ENCODE measurements around the gene MROH2A.

The MROH2A gene

GRCh38 chr2:233803994-233804393, 25.9 kb downstream of the MROH2A start:
- TF ChIP-seq GATA2 (IDR thresholded peaks at IDR 0.05; ENCODE audit: low read depth, low read length) = no peak
- no peak for TF ChIP-seq GATA3 (IDR thresholded peaks at IDR 0.05; ENCODE audit: low read depth, low read length)

GRCh38 chr2:233807215-233807865, 29.2 kb downstream of the MROH2A start:
- TF ChIP-seq GATA3 (IDR thresholded peaks at IDR 0.05; ENCODE audit: low read depth, low read length) = no peak
- TF ChIP-seq GATA2 (IDR thresholded peaks at IDR 0.05; ENCODE audit: low read depth, low read length) = no peak

- TF ChIP-seq GATA2 (IDR thresholded peaks at IDR 0.05; ENCODE audit: low read depth, low read length) (no peak), GATA3 (IDR thresholded peaks at IDR 0.05; ENCODE audit: low read depth, low read length) (no peak)
Observed at GRCh38 chr2:233807966-233808935, 30.1 kb downstream of the MROH2A start.

GRCh38 chr2:233810385-233810784, 32.3 kb downstream of the MROH2A start:
- TF ChIP-seq GATA2 (IDR thresholded peaks at IDR 0.05; ENCODE audit: low read depth, low read length) (no peak), GATA3 (IDR thresholded peaks at IDR 0.05; ENCODE audit: low read depth, low read length) (no peak)

- no peak for TF ChIP-seq GATA3 (IDR thresholded peaks at IDR 0.05; ENCODE audit: low read depth, low read length)
Observed at GRCh38 chr2:233811087-233811486, 33.0 kb downstream of the MROH2A start.

- no peak for TF ChIP-seq GATA3 (IDR thresholded peaks at IDR 0.05; ENCODE audit: low read depth, low read length)
- TF ChIP-seq GATA2 (IDR thresholded peaks at IDR 0.05; ENCODE audit: low read depth, low read length) = no peak
Observed at GRCh38 chr2:233811732-233812131, 33.6 kb downstream of the MROH2A start.

- TF ChIP-seq GATA3 (IDR thresholded peaks at IDR 0.05; ENCODE audit: low read depth, low read length) (no peak), GATA2 (IDR thresholded peaks at IDR 0.05; ENCODE audit: low read depth, low read length) (no peak)
Observed at GRCh38 chr2:233813236-233814055, 35.3 kb downstream of the MROH2A start.

- TF ChIP-seq GATA3 (IDR thresholded peaks at IDR 0.05; ENCODE audit: low read depth, low read length) = no peak
- TF ChIP-seq GATA2 (IDR thresholded peaks at IDR 0.05; ENCODE audit: low read depth, low read length) = no peak
Observed at GRCh38 chr2:233814056-233814835, 36.1 kb downstream of the MROH2A start.

- TF ChIP-seq GATA3 (IDR thresholded peaks at IDR 0.05; ENCODE audit: low read depth, low read length) = no peak
- TF ChIP-seq GATA2 (IDR thresholded peaks at IDR 0.05; ENCODE audit: low read depth, low read length) = no peak
Observed at GRCh38 chr2:233815861-233816260, 37.7 kb downstream of the MROH2A start.

GRCh38 chr2:233816334-233816733, 38.2 kb downstream of the MROH2A start:
- TF ChIP-seq GATA2 (IDR thresholded peaks at IDR 0.05; ENCODE audit: low read depth, low read length) (no peak), GATA3 (IDR thresholded peaks at IDR 0.05; ENCODE audit: low read depth, low read length) (no peak)

GRCh38 chr2:233816771-233817170, 38.6 kb downstream of the MROH2A start:
- TF ChIP-seq GATA3 (IDR thresholded peaks at IDR 0.05; ENCODE audit: low read depth, low read length) (no peak), GATA2 (IDR thresholded peaks at IDR 0.05; ENCODE audit: low read depth, low read length) (no peak)

- TF ChIP-seq GATA3 (IDR thresholded peaks at IDR 0.05; ENCODE audit: low read depth, low read length) = no peak
- no peak for TF ChIP-seq GATA2 (IDR thresholded peaks at IDR 0.05; ENCODE audit: low read depth, low read length)
Observed at GRCh38 chr2:233817361-233817911, 39.3 kb downstream of the MROH2A start.

GRCh38 chr2:233817995-233818638, 40.0 kb downstream of the MROH2A start:
- no peak for TF ChIP-seq GATA3 (IDR thresholded peaks at IDR 0.05; ENCODE audit: low read depth, low read length)
- TF ChIP-seq GATA2 (IDR thresholded peaks at IDR 0.05; ENCODE audit: low read depth, low read length) = no peak
